Keratinocyte (primary cell): ENCODE results near the gene ARHGAP24. TPM values are rescaled to one million over a fixed set of nuclear protein-coding genes. Genes with fewer than 3 reads are reported as not detected.

Experiments used
- DNase-seq: peaks from one replicate; pipeline ENCODE4 v3.0.0-alpha.2; 2011; ENCODE audit warnings: low read depth, missing footprints, low spot score
- FAIRE-seq: peaks from 2 replicates; lab custom pipeline; 2011; peaks lifted over from hg19 to GRCh38; lab: Jason Lieb, UNC
- H2AFZ ChIP-seq: 2 replicates; pipeline ENCODE4 v1.6.0; 2012; ENCODE audit warnings: low read length, control low read depth, inconsistent platforms; ENCODE audit not compliant: control insufficient read depth
- H3K27ac ChIP-seq: 2 replicates; pipeline ENCODE4 v1.5.1; 2011; ENCODE audit warnings: low read length; ENCODE audit not compliant: control insufficient read depth, insufficient read depth
- H3K27me3 ChIP-seq: 3 replicates; pipeline ENCODE4 v1.6.0; 2011; ENCODE audit warnings: low read length; ENCODE audit not compliant: control insufficient read depth, insufficient read depth; ENCODE audit errors: extremely low read depth
- H3K36me3 ChIP-seq, 2 experiments: 2 replicates in 1 of 2; 3 replicates in 1 of 2; pipeline ENCODE4 v1.5.1; 2011; ENCODE audit warnings: low read length in 2 of 2, mild to moderate bottlenecking in 1 of 2; ENCODE audit not compliant: control insufficient read depth in 2 of 2, insufficient read depth in 2 of 2; ENCODE audit errors: extremely low read depth in 1 of 2
- H3K4me1 ChIP-seq: 3 replicates; pipeline ENCODE4 v1.5.1; 2011; ENCODE audit warnings: low read length; ENCODE audit not compliant: control insufficient read depth, insufficient read depth; ENCODE audit errors: extremely low read depth
- H3K4me2 ChIP-seq: 3 replicates; pipeline ENCODE4 v1.6.0; 2011; ENCODE audit warnings: low read depth, low read length; ENCODE audit not compliant: control insufficient read depth, insufficient read depth; ENCODE audit errors: extremely low read depth
- H3K4me3 ChIP-seq, 3 experiments: fragments of 200-600 bp in 1 of 3; sonication (generic) in 1 of 3; 2 replicates in 2 of 3; 3 replicates in 1 of 3; pipeline ENCODE4 v1.5.1; 2011 to 2016; ENCODE audit warnings: low read length in 3 of 3, mild to moderate bottlenecking in 3 of 3, control low read depth in 2 of 3, inconsistent platforms in 1 of 3, low read depth in 1 of 3, mixed read lengths in 1 of 3, mixed run types in 1 of 3, moderate library complexity in 1 of 3; ENCODE audit not compliant: control insufficient read depth in 2 of 3, insufficient read depth in 2 of 3; ENCODE audit errors: extremely low read depth in 1 of 3
- H3K79me2 ChIP-seq: 2 replicates; pipeline ENCODE4 v1.6.0; 2012; ENCODE audit warnings: low read length; ENCODE audit not compliant: control insufficient read depth, insufficient read depth
- H3K9ac ChIP-seq: 3 replicates; pipeline ENCODE4 v1.6.0; 2011; ENCODE audit warnings: low read length; ENCODE audit not compliant: control insufficient read depth, insufficient read depth; ENCODE audit errors: extremely low read depth
- H3K9me1 ChIP-seq: 3 replicates; pipeline ENCODE4 v1.6.0; 2011; ENCODE audit warnings: low read length; ENCODE audit not compliant: control insufficient read depth, insufficient read depth; ENCODE audit errors: extremely low read depth
- H3K9me3 ChIP-seq: 2 replicates; pipeline ENCODE4 v1.5.1; 2012; ENCODE audit warnings: low read depth, low read length; ENCODE audit not compliant: control insufficient read depth
- H4K20me1 ChIP-seq: 3 replicates; pipeline ENCODE4 v1.6.0; 2011; ENCODE audit warnings: low read length; ENCODE audit not compliant: control insufficient read depth, insufficient read depth; ENCODE audit errors: extremely low read depth
- CTCF ChIP-seq, 3 experiments: IDR thresholded peaks in 1 of 3; conservative IDR thresholded peaks in 1 of 3; optimal IDR thresholded peaks in 1 of 3; 2 replicates in 2 of 3; 3 replicates in 1 of 3; pipeline versions ENCODE3 to v1.5.1; 2011; ENCODE audit warnings: low read length in 3 of 3, mild to moderate bottlenecking in 3 of 3, moderate library complexity in 2 of 3, control low read depth in 1 of 3, inconsistent platforms in 1 of 3; ENCODE audit not compliant: insufficient read depth in 2 of 3; ENCODE audit errors: extremely low read depth in 1 of 3
- EZH2 ChIP-seq: IDR thresholded peaks from one replicate; pipeline ENCODE4 v1.6.1; 2012; ENCODE audit warnings: inconsistent platforms, mild to moderate bottlenecking, low read length, moderate library complexity
- dilution Hi-C: fragments of 300-500 bp; cut with MboI; formaldehyde crosslinking; loops from one replicate; pipeline ENCODE4 v1.7.0; 2020; ENCODE audit warnings: low sequenced_read_pairs; ENCODE audit not compliant: extremely low pct_ligation_motif_present
- polyA plus RNA-seq, 5 experiments: library from polyadenylated mRNA; depleted of rRNA in 3 of 5; stranded (reverse) in 3 of 5; stranded (forward) in 1 of 5; unstranded in 1 of 5; fragments of >200 nt; gene quantifications; 1 replicate in 1 of 5; 2 replicates in 3 of 5; 3 replicates in 1 of 5; pipeline versions ENCODE4 v1.2.1 to v1.2.3, GENCODE V29; 2011 to 2012; ENCODE audit warnings: missing spikeins in 2 of 5, low read depth in 1 of 5, low replicate concordance in 1 of 5

The ARHGAP24 gene
- polyA plus RNA-seq, 1 donor (not counting 4 experiments of a cell fraction or from before 2014, with no cell fraction given): 0.87 TPM

DNA sequence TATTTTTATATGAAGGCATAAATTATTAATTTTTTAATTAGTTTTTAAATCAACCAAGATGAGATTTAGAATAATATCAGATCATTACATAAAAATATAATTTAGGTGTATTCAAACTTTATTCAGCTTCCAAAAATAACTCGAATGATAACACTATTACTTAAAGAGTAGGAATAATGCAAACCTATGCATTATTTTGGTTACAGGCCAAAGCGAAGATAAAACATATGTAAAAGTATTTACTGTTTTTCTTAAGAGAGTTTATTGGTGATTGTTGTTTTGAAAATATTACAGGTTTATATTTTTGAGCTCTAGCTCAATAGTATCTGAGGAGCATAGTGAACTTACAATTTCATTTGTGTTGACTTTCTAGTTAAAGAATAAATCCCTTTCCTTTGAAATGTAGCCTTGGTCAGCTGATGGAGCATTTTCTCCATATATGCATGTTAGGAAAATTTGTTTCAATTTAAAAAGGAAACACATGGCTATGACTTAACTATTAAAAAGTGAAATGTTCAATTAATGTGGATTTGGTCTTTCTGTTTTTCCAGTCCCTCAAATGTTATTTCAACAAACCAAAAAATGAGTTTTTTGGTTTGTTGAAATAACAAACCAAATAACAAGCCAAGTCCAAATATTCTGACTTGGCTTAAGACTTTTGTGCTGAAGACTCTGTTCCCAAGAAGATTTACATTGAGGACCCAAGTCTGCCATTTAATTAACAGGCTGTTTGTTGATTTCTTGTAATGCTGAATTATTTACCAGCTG, 346.9 kb downstream of the ARHGAP24 start:
- Histone ChIP-seq H3K4me2 (no peak overlapping the region), H3K9me3 (peaks cover 2% of the 10 kb centered on the region), H3K27me3 (no peaks in the 10 kb centered on the region), H3K36me3 (no peaks in the 10 kb centered on the region), H3K79me2 (no peaks in the 10 kb centered on the region), H2AFZ (no peak overlapping the region), H4K20me1 (no peaks in the 10 kb centered on the region), H3K27ac (no peak overlapping the region), H3K9me1 (no peaks in the 10 kb centered on the region), H3K4me1 (peaks cover 4% of the 10 kb centered on the region), H3K9ac (no peak overlapping the region), H3K4me3 (no peak overlapping the region)
- no peak for DNase-seq
- dilution Hi-C loops: no loop called here
- TF ChIP-seq CTCF (optimal IDR thresholded peaks at IDR 0.05 in 1 of 3, IDR thresholded peaks at IDR 0.05 in 1 of 3, conservative IDR thresholded peaks at IDR 0.05 in 1 of 3; ENCODE audit: extremely low read depth in 1 of 3, insufficient read depth in 2 of 3, low read length in 3 of 3): no peak
- no peak for TF ChIP-seq EZH2
- FAIRE-seq: no peak

DNA sequence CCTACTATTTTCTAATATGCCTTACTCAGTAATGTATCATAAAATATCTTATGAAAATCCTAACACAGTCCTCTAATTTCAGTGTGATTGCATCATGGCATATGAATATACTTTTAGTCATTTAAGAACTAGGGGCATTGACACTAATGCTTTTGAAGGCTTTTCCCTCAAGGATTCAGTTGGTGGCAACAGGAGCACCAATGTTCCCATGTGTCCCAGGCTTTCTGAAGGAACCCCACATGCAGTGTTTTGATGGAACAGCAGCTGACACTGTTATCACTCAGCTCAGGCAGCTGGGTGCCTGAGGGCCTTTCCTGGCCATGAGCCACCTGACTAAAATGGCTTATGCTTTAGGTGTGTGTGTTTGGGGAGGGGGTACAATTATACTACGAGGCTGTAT, 348.3 kb downstream of the ARHGAP24 start:
- H3K4me3 ChIP-seq: no peak overlapping the region
- H3K9me1 ChIP-seq: no peaks in the 10 kb centered on the region
- H3K4me2 ChIP-seq: no peak overlapping the region
- DNase-seq (no peak), FAIRE-seq (no peak)
- no peaks in the 10 kb centered on the region for H3K79me2 ChIP-seq
- no peaks in the 10 kb centered on the region for H3K27me3 ChIP-seq
- H3K9ac ChIP-seq: no peak overlapping the region
- dilution Hi-C loops: no loop called here
- H3K9me3 ChIP-seq: peaks cover 2% of the 10 kb centered on the region
- H2AFZ ChIP-seq: no peak overlapping the region
- H4K20me1 ChIP-seq: no peaks in the 10 kb centered on the region
- H3K4me1 ChIP-seq: peaks cover 4% of the 10 kb centered on the region
- no peak overlapping the region for H3K27ac ChIP-seq
- TF ChIP-seq EZH2: no peak
- no peak for TF ChIP-seq CTCF (optimal IDR thresholded peaks at IDR 0.05 in 1 of 3, IDR thresholded peaks at IDR 0.05 in 1 of 3, conservative IDR thresholded peaks at IDR 0.05 in 1 of 3; ENCODE audit: extremely low read depth in 1 of 3, insufficient read depth in 2 of 3, low read length in 3 of 3)
- no peaks in the 10 kb centered on the region for H3K36me3 ChIP-seq
